Cerebellar nuclear complex (tissue), 1 donor: Measurements from ENCODE around the gene MTHFD2.
A peak's percentile ranks its signal among the peaks of the same experiment; 100 is the strongest.
"Not testable (repeated sequence)": the region's sequence is repeated elsewhere in the genome, so short reads cannot be mapped to it uniquely, and the experiment has no call there.

Experiments
- DNase-seq, 2 experiments: peaks; one replicate each; lab custom pipeline; 2025; lab: John Stamatoyannopoulos, UW

MTHFD2 gene

DNA sequence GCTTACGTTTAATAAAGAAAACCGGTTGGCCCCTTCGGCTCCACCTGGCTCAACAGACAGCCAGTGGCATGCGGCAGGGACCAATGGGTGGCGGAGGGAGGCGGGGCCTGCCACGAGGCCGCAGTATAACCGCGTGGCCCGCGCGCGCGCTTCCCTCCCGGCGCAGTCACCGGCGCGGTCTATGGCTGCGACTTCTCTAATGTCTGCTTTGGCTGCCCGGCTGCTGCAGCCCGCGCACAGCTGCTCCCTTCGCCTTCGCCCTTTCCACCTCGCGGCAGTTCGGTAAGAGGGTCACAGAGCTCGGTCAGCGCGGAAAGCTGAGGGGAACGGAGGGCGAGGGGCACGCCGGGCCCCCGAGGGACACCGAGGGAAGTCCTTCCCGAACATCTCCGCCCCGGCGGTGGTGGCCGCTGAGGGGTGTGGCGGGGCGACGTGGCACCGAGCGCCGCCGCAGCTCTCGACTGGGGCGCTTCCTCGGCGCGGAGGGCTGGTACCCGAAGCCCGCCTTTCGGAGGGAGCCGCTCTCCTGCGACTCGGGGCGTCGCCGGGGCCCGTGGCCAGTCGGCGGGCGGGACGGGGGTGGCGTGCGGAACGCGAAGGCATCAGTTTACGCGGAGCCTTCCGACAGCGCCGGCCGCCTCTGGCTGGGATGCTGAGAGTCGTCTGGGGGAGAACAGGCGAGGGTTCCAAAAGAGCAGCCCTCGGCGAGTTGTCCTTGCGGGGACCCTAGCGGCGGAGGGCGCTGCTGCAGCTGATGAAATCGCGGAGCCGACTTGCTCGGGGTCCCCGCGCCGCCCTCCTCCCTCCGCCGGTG is at the start of gene MTHFD2:
MTHFD2 (plus strand) TSS at position 155 of the 814 bp plus-strand sequence; CDS start at position 182, 27 bp downstream.
- DNase-seq = peak in 1 of 2 experiments; percentile 52

GRCh38 chr2:74149247-74149525 is 49.2 kb upstream of the MTHFD2 start:
- DNase-seq = no peak

DNA sequence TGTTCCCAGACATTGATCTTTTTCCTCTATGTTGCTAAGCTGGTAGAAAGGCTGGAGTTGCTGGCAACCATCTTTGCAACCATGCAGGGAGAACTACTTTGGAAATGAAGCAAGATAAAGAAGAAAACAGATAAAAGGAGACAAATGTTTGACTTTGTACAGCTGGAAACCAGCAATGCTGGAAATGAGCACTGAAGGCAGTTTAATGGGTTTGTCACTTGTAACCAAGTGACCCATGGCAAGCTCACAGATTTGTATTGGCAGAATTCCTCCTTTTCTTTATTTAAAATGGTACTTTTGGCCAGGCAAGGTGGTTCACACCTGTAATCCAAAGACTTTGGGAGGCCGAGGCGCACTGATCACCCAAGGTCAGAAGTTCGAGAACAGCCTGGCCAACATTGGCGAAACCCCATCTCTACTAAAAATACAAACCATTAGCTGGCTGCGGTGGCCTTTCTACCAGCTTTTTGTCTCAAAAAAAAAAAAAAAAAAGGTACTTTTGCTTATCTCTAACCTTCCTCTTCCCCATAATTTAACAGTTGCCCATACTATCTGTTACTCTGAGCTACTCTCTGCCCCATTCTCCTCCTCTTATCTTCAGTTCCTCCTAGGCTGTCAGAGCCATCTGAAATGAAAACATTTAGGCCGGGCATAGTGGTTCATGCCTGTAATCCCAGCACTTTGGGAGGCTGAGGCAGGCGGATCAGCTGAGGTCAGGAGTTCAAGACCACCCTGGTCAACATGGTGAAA is 48.7 kb upstream of the MTHFD2 start:
- DNase-seq = no peak

- DNase-seq = no peak
Observed at GRCh38 chr2:74152954-74153353, 45.5 kb upstream of the MTHFD2 start.

GRCh38 chr2:74155830-74156229 is 42.6 kb upstream of the MTHFD2 start:
- no peak for DNase-seq

GRCh38 chr2:74162951-74163350 is 35.5 kb upstream of the MTHFD2 start:
- DNase-seq = no peak

- no peak for DNase-seq
Observed at GRCh38 chr2:74164761-74165160, 33.7 kb upstream of the MTHFD2 start.

GRCh38 chr2:74168739-74169138 is 29.7 kb upstream of the MTHFD2 start:
- no peak for DNase-seq

- DNase-seq = no peak
Observed at GRCh38 chr2:74174909-74175308, 23.5 kb upstream of the MTHFD2 start.

- no peak for DNase-seq
Observed at GRCh38 chr2:74177696-74178095, 20.7 kb upstream of the MTHFD2 start.

GRCh38 chr2:74178211-74179062 is 20.0 kb upstream of the MTHFD2 start, which contains the start of gene MOB1A:
TSS of gene MOB1A (minus strand) at chr2:74178879. CDS start at chr2:74178674, 205 bp downstream.
- peak; percentile 73 to 95 for DNase-seq

DNA sequence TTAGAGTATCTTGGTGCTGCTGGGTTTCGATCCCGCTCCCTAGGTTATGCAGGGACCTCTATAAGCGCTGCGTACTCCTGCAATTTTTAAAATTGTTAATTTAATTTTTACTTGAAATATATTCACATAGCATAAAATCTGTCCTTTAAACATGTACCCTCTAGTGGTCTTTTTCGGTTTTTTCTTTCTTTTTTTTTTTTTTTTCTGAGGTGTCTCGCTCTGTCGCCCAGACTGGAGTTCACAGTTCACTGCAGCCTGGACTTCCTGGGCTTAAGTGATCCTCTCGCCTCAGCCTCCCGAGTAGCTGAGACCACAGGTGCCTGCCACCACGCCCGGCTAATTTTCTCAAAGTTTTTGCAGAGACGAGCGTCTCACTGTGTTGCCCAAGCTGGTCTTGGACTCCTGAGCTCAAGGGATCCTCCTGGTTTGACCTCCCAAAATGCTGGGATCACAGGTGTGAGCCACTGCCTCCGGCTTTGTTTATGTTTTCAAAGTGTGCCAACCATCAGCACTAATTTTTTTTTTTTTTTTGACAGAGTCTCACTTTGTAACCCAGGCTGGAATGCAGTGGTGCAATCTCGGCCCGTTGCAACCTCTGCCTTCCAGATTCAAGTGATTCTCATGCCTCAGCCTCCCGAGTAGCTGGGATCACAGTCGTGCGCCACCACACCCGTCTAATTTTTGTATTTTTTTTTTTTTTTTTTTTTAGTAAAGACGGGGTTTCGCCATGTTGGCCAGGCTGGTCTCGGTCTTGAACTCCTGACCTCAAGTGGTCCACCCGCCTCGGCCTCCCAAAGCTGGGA is 19.2 kb upstream of the MTHFD2 start:
- DNase-seq = no peak

DNA sequence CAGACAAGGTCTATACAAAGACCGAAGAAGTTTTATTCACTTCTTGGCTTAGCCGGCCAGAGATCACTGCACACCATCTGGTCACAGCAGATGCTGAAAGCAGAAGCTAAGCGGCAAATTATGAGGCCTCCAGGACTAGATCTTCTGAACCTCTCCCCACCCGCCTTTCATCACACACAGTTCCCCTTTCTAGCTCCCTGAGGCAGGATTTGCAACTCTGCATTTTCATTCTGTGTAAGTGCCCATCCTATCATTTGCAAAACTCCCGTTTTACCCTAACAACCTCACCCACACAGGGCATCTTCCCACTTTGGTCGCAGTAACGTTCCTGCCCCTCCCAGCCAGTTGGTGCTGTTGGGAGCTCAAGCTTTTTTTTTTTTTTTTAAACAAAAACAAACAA is 16.7 kb upstream of the MTHFD2 start:
- peak in 1 of 2 experiments; percentile 21 for DNase-seq

DNA sequence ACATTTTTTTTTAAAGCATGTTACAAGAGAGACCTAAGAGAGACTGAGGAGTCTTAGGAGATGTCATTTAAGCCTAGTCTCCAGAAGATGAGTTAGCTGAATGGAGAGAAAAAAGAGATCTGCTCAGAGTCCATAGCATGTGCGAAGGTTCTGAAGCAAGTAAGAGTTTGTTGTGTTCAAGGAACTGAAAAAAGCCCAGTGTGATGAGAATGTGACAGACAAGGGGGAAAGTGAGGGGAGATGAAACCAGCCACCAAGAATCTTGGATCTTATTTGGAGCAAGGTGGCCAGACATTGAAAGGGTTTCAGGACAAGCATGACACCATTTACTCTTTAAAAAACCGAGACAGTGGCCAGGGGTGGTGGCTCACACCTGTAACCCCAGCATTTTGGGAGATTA is 14.5 kb upstream of the MTHFD2 start:
- DNase-seq = no peak

GRCh38 chr2:74186038-74186437 is 12.4 kb upstream of the MTHFD2 start:
- DNase-seq = no peak

DNA sequence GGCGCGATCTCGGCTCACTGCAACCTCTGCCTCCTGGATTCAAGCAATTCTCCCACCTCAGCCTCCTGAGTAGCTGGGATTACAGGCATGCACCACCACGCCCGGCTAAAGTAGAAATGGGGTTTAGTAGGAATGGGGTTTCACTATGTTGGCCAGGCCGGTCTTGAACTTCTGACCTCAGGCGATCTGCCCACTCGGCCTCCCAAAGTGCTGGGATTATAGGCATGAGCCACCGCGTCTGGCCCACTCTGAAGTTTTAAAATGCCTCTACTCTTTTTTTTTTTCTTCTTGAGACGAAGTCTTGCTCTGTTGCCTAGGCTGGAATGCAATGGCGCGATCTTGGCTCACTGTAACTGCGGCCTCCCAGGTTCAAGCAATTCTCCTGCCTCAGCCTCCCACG is 11.7 kb upstream of the MTHFD2 start:
- not testable (repeated sequence) for DNase-seq

- DNase-seq = no peak
Observed at GRCh38 chr2:74188018-74188601, 10.3 kb upstream of the MTHFD2 start.

DNA sequence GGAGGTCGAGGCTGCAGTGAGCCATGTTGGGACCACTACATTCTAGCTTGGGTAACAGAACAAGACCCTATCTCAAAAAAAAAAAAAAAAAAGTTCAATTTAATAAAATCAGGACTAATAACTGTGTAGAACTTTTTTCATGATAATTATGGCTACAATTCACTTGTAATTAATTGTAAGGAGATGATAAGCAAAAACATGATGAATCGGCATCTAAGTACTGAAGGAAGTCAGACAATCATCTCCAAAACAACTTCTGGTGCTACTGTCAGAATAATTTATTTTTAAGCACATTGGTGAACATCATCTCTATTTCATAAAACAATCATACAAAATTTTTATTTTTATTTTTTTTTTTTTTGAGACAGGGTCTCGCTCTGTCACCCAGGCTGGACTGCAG is 9.7 kb upstream of the MTHFD2 start:
- no peak for DNase-seq

- DNase-seq = no peak
Observed at GRCh38 chr2:74191596-74192380, 6.6 kb upstream of the MTHFD2 start.

- no peak for DNase-seq
Observed at GRCh38 chr2:74194799-74195198, 3.6 kb upstream of the MTHFD2 start.
